Kidney (tissue), 14 donors: ENCODE measurements around the gene SGCD. TPM values are rescaled to one million over a fixed set of nuclear protein-coding genes. Genes with fewer than 3 reads are reported as not detected.

ENCODE experiments used
- DNase-seq, 5 donors: peaks; one replicate each; pipeline ENCODE4 v3.0.0-alpha.2; 2013 to 2020
- FAIRE-seq: peaks from 2 replicates; lab custom pipeline; 2012; peaks lifted over from hg19 to GRCh38; lab: Jason Lieb, UNC
- H3K27ac ChIP-seq, 2 donors: one replicate each; pipeline ENCODE4 v1.7.0; 2013; ENCODE audit warnings: low read depth in 2 of 2, low read length in 2 of 2, inconsistent platforms in 1 of 2
- H3K27me3 ChIP-seq: one replicate; pipeline ENCODE4 v1.7.1; 2013; ENCODE audit warnings: low read length, inconsistent platforms; ENCODE audit not compliant: control insufficient read depth, insufficient read depth
- H3K36me3 ChIP-seq, 3 donors: one replicate each; pipeline versions ENCODE4 v1.7.0 to v1.7.1; 2013; ENCODE audit warnings: low read length in 3 of 3, control low read depth in 1 of 3, inconsistent platforms in 1 of 3; ENCODE audit not compliant: insufficient read depth in 3 of 3, control insufficient read depth in 2 of 3
- H3K4me1 ChIP-seq, 3 donors: one replicate each; pipeline versions ENCODE4 v1.7.0 to v1.7.1; 2013; ENCODE audit warnings: low read length in 3 of 3, inconsistent platforms in 1 of 3, low read depth in 1 of 3; ENCODE audit not compliant: control insufficient read depth in 2 of 3, insufficient read depth in 2 of 3
- H3K4me3 ChIP-seq, 3 donors: one replicate each; pipeline versions ENCODE4 v1.7.0 to v1.8.1; 2013; ENCODE audit warnings: low read length in 3 of 3, control low read depth in 1 of 3, inconsistent platforms in 1 of 3
- H3K9ac ChIP-seq, 3 donors: one replicate each; pipeline versions ENCODE4 v1.7.0 to v1.7.1; 2013; ENCODE audit warnings: low read length in 3 of 3, control low read depth in 1 of 3, inconsistent platforms in 1 of 3
- H3K9me3 ChIP-seq, 3 donors: one replicate each; pipeline versions ENCODE4 v1.7.0 to v1.7.1; 2013; ENCODE audit warnings: low read length in 3 of 3, control low read depth in 1 of 3, inconsistent platforms in 1 of 3; ENCODE audit not compliant: control insufficient read depth in 2 of 3, insufficient read depth in 1 of 3
- CTCF ChIP-seq: IDR thresholded peaks from 3 replicates; pipeline ENCODE4 v1.5.1; 2012; ENCODE audit warnings: mild to moderate bottlenecking, moderate library complexity, borderline replicate concordance; ENCODE audit not compliant: insufficient read depth; ENCODE audit errors: extremely low read depth
- intact Hi-C: fragments of 100-400 bp; cut with DNase I; formaldehyde crosslinking; loops from one replicate; pipeline ENCODE4 v1.11.1; 2022
- polyA plus RNA-seq: library from polyadenylated mRNA; stranded (reverse); fragments of 350-450 nt; fragmentation: Illumina TruSeq; extraction: RNeasy Lipid Tissue Mini Kit (QIAGEN cat#74804); gene quantifications from one replicate; pipeline ENCODE4 v1.2.3, GENCODE V29; 2014; ENCODE audit warnings: low read depth, low replicate concordance; ENCODE audit not compliant: insufficient read depth
- total RNA-seq: library from RNA; stranded (reverse); fragmentation: NEBNext Ultra II Directional; extraction: Animal tissue kit (Norgen Biotek cat#: 25700); gene quantifications from one replicate; pipeline ENCODE4 v1.2.1, GENCODE V29; 2021
- donor health status: control.
- donor health status: control.
- donor health status: control.
- donor health status: control.
- donor health status: control.
- donor health status: DM: yes; HTN: yes; CAD: no.
- donor health status: Normal renal cell carcinoma (clear cell type).

SGCD gene
- total and polyA plus RNA-seq, 2 donors from 2014 or later = 0.99 to 2.7 TPM

- no peak for TF ChIP-seq CTCF
- no peak overlapping the region for H3K9ac ChIP-seq
- H3K36me3 ChIP-seq = no peaks in the 10 kb centered on the region
- FAIRE-seq (no peak), DNase-seq (no peak)
- no peaks in the 10 kb centered on the region for H3K27me3 ChIP-seq
- H3K4me3 ChIP-seq = no peak overlapping the region
- intact Hi-C loops = no loop called here
- H3K4me1 ChIP-seq = no peaks in the 10 kb centered on the region
- no peaks in the 10 kb centered on the region for H3K9me3 ChIP-seq
- no peak overlapping the region for H3K27ac ChIP-seq
Observed at GRCh38 chr5:156366521-156366920, 39.6 kb downstream of the SGCD start.

GRCh38 chr5:156367597-156367996 lies 40.6 kb downstream of the SGCD start:
- Histone ChIP-seq H3K4me1 (no peaks in the 10 kb centered on the region), H3K27me3 (no peaks in the 10 kb centered on the region), H3K36me3 (no peaks in the 10 kb centered on the region), H3K4me3 (no peak overlapping the region), H3K9ac (no peak overlapping the region), H3K27ac (no peak overlapping the region), H3K9me3 (no peaks in the 10 kb centered on the region)
- intact Hi-C loops = no loop called here
- DNase-seq (no peak), FAIRE-seq (no peak)
- TF ChIP-seq CTCF = no peak

- Histone ChIP-seq H3K27me3 (no peaks in the 10 kb centered on the region), H3K4me3 (no peak overlapping the region), H3K36me3 (no peaks in the 10 kb centered on the region), H3K9me3 (no peaks in the 10 kb centered on the region), H3K27ac (no peak overlapping the region), H3K9ac (no peak overlapping the region), H3K4me1 (no peaks in the 10 kb centered on the region)
- FAIRE-seq (no peak), DNase-seq (peak in 1 of 5 donors; percentile 12)
- no peak for TF ChIP-seq CTCF
- intact Hi-C loops = no loop called here
Observed at GRCh38 chr5:156375895-156376495, 49.0 kb downstream of the SGCD start.

GRCh38 chr5:156376751-156377150 lies 49.8 kb downstream of the SGCD start:
- no peaks in the 10 kb centered on the region for H3K27me3 ChIP-seq
- DNase-seq = no peak
- intact Hi-C loops = no loop called here
- TF ChIP-seq CTCF = no peak
- H3K4me3 ChIP-seq = no peak overlapping the region
- no peaks in the 10 kb centered on the region for H3K9me3 ChIP-seq
- FAIRE-seq = peak; percentile 32
- H3K9ac ChIP-seq = no peak overlapping the region
- H3K27ac ChIP-seq = no peak overlapping the region
- H3K36me3 ChIP-seq = no peaks in the 10 kb centered on the region
- no peaks in the 10 kb centered on the region for H3K4me1 ChIP-seq
